IMR-90 (cell line): ENCODE data around the gene CUX1. TPM values are rescaled to one million over a fixed set of nuclear protein-coding genes. Genes with fewer than 3 reads are reported as not detected.

ENCODE experiments used
- ATAC-seq: fragments of 200-7000 bp; cut with Tn5 transposase; 2 replicates; pipeline ENCODE4 v1.9.1; 2020; ENCODE audit warnings: low read depth, mild to moderate bottlenecking, moderate library complexity
- BruUV-seq: library from RNA; stranded (reverse); fragments of 400-500 nt; replicated peaks from 2 replicates; lab custom pipeline; 2021; lab: Mats Ljungman, UMichigan
- CTCF ChIA-PET: fragments of 300-600 bp; formaldehyde crosslinking; extraction: SDS; loops from one replicate; lab custom pipeline; 2021; ENCODE audit warnings: antibody characterized with exemption; lab: Yijun Ruan, JAX
- POLR2A ChIA-PET: fragments of 300-600 bp; sonication (Branson Sonifier 250); formaldehyde crosslinking; loops from one replicate; lab custom pipeline; 2022; ENCODE audit warnings: antibody characterized with exemption; ENCODE audit not compliant: unreplicated experiment; lab: Charles Lee
- DNase-seq: peaks from one replicate; pipeline ENCODE4 v3.0.0; 2013
- H2AFZ ChIP-seq: replicated peaks from 2 replicates; pipeline ENCODE3; 2013; ENCODE audit warnings: low read length, mild to moderate bottlenecking; ENCODE audit not compliant: poor library complexity
- H2AK5ac ChIP-seq: 2 replicates; pipeline ENCODE4 v1.6.1; 2013; ENCODE audit warnings: low read depth, low read length, inconsistent platforms
- H2AK9ac ChIP-seq: replicated peaks from 2 replicates; pipeline ENCODE3; 2013; ENCODE audit warnings: mild to moderate bottlenecking, low read depth, low read length, moderate library complexity; ENCODE audit not compliant: poor library complexity
- H2BK120ac ChIP-seq: 2 replicates; pipeline ENCODE4 v1.6.1; 2013; ENCODE audit warnings: low read depth, low read length, inconsistent platforms
- H2BK15ac ChIP-seq: 3 replicates; pipeline ENCODE4 v1.6.1; 2013; ENCODE audit warnings: low read depth, low read length, inconsistent platforms
- H2BK20ac ChIP-seq: 2 replicates; pipeline ENCODE4 v1.6.1; 2013; ENCODE audit warnings: low read depth, mild to moderate bottlenecking, inconsistent platforms, low read length, moderate library complexity
- H2BK5ac ChIP-seq: 2 replicates; pipeline ENCODE4 v1.6.1; 2013; ENCODE audit warnings: mild to moderate bottlenecking, low read depth, low read length, inconsistent platforms; ENCODE audit not compliant: poor library complexity, severe bottlenecking
- H3K14ac ChIP-seq: replicated peaks from 2 replicates; pipeline ENCODE4 v1.6.1; 2013; ENCODE audit warnings: low read depth, low read length, inconsistent platforms
- H3K18ac ChIP-seq: 2 replicates; pipeline ENCODE4 v1.6.1; 2013; ENCODE audit warnings: low read depth, low read length, control low read depth
- H3K23ac ChIP-seq: 2 replicates; pipeline ENCODE4 v1.6.1; 2013; ENCODE audit warnings: low read depth, low read length, inconsistent platforms
- H3K27ac ChIP-seq: 2 replicates; pipeline ENCODE4 v1.5.1; 2013; ENCODE audit warnings: mild to moderate bottlenecking, control low read depth, low read length; ENCODE audit not compliant: insufficient read depth
- H3K27me3 ChIP-seq: 2 replicates; pipeline ENCODE4 v1.6.1; 2013; ENCODE audit warnings: low read length; ENCODE audit not compliant: control insufficient read depth, insufficient read depth
- H3K36me3 ChIP-seq: 2 replicates; pipeline ENCODE4 v1.6.1; 2013; ENCODE audit warnings: low read length, mixed read lengths; ENCODE audit not compliant: control insufficient read depth, insufficient read depth
- H3K4ac ChIP-seq: 2 replicates; pipeline ENCODE4 v1.6.1; 2013; ENCODE audit warnings: low read depth, low read length, inconsistent platforms
- H3K4me1 ChIP-seq: 2 replicates; pipeline ENCODE4 v1.6.1; 2013; ENCODE audit warnings: low read length, mixed read lengths; ENCODE audit not compliant: control insufficient read depth, insufficient read depth
- H3K4me2 ChIP-seq: 2 replicates; pipeline ENCODE4 v1.6.1; 2013; ENCODE audit warnings: low read depth, mild to moderate bottlenecking, control low read depth, low read length, moderate library complexity
- H3K4me3 ChIP-seq: 2 replicates; pipeline ENCODE4 v1.5.1; 2013; ENCODE audit warnings: low read depth, mild to moderate bottlenecking, control low read depth, low read length, moderate library complexity; ENCODE audit not compliant: insufficient read depth
- H3K56ac ChIP-seq: 2 replicates; pipeline ENCODE4 v1.6.1; 2013; ENCODE audit warnings: low read length, inconsistent platforms; ENCODE audit not compliant: insufficient read depth; ENCODE audit errors: extremely low read depth
- H3K79me1 ChIP-seq, 2 experiments: 2 replicates each; pipeline ENCODE4 v1.6.1; 2013; ENCODE audit warnings: low read length in 2 of 2, inconsistent platforms in 1 of 2, low read depth in 1 of 2
- H3K9ac ChIP-seq: 2 replicates; pipeline ENCODE4 v1.6.1; 2013; ENCODE audit warnings: low read depth, low read length, control low read depth
- H3K9me1 ChIP-seq: 2 replicates; pipeline ENCODE4 v1.6.1; 2013; ENCODE audit warnings: low read length, inconsistent platforms; ENCODE audit not compliant: insufficient read depth
- H3K9me3 ChIP-seq: 2 replicates; pipeline ENCODE4 v1.6.1; 2013; ENCODE audit warnings: low read length; ENCODE audit not compliant: control insufficient read depth, insufficient read depth
- H4K20me1 ChIP-seq: 2 replicates; pipeline ENCODE4 v1.6.1; 2013; ENCODE audit warnings: low read length, inconsistent platforms; ENCODE audit not compliant: insufficient read depth
- H4K5ac ChIP-seq: 2 replicates; pipeline ENCODE4 v1.6.1; 2013; ENCODE audit warnings: mild to moderate bottlenecking, low read depth, low read length, control low read depth
- H4K8ac ChIP-seq, 2 experiments: 2 replicates each; pipeline ENCODE4 v1.6.1; 2013; ENCODE audit warnings: low read depth in 2 of 2, low read length in 2 of 2, control low read depth in 1 of 2, inconsistent platforms in 1 of 2
- H4K91ac ChIP-seq: 2 replicates; pipeline ENCODE4 v1.6.1; 2013; ENCODE audit warnings: low read depth, low read length, inconsistent platforms; ENCODE audit not compliant: insufficient read depth
- BHLHE40 ChIP-seq: fragments of 150-350 bp; IDR thresholded peaks from 2 replicates; pipeline ENCODE4 v1.6.1; 2016; ENCODE audit warnings: mild to moderate bottlenecking, low read depth, low read length
- CEBPB ChIP-seq: IDR thresholded peaks from 2 replicates; pipeline ENCODE4 v1.6.1; 2012; ENCODE audit warnings: low read depth, low read length, improper control_type of control experiment
- CHD1 ChIP-seq: IDR thresholded peaks from 2 replicates; pipeline ENCODE4 v1.6.1; 2012; ENCODE audit warnings: low read depth, low read length, improper control_type of control experiment
- MAZ ChIP-seq: IDR thresholded peaks from 2 replicates; pipeline ENCODE4 v1.6.1; 2012; ENCODE audit warnings: low read depth, mild to moderate bottlenecking, low read length, improper control_type of control experiment, moderate library complexity, borderline replicate concordance
- MXI1 ChIP-seq: IDR thresholded peaks from 2 replicates; pipeline ENCODE4 v1.6.1; 2012; ENCODE audit warnings: low read depth, mild to moderate bottlenecking, low read length, moderate library complexity, borderline replicate concordance
- NFE2L2 ChIP-seq: fragments of 150-350 bp; IDR thresholded peaks from 2 replicates; pipeline ENCODE4 v1.6.1; 2016; ENCODE audit warnings: low read depth, mild to moderate bottlenecking, low read length
- SMC3 ChIP-seq: fragments of 150-350 bp; IDR thresholded peaks from 2 replicates; pipeline ENCODE4 v1.6.1; 2016; ENCODE audit warnings: low read depth, mild to moderate bottlenecking, antibody characterized with exemption, low read length, moderate library complexity
- WGBS, 2 experiments: methylation state at CpG; one replicate each; pipeline versions ENCODE4 v1.1.5 to v1.1.7; 2013; ENCODE audit warnings: missing lambda C conversion rate in 2 of 2; ENCODE audit not compliant: insufficient read length in 1 of 2; ENCODE audit errors: extremely low coverage in 2 of 2; 5-methylcytosine and 5-hydroxymethylcytosine counted together
- dilution Hi-C: fragments of 300-500 bp; cut with HindIII; formaldehyde crosslinking; loops from one replicate; pipeline ENCODE4 v1.14.3; 2018; ENCODE audit warnings: low sequenced_read_pairs; ENCODE audit not compliant: unreplicated experiment
- in situ Hi-C: fragments of 300-500 bp; cut with MboI; formaldehyde crosslinking; loops from 3 replicates; pipeline ENCODE4 v1.14.3; 2019; ENCODE audit warnings: low sequenced_read_pairs, inconsistent platforms, mixed read lengths
- intact Hi-C: fragments of 100-400 bp; cut with micrococcal nuclease; formaldehyde crosslinking; loops from 2 replicates; pipeline ENCODE4 v1.10.0; 2022
- polyA plus RNA-seq, 3 experiments: library from polyadenylated mRNA; depleted of rRNA; stranded (reverse); fragments of >200 nt; gene quantifications; 2 replicates each; pipeline ENCODE4 v1.2.3, GENCODE V29; 2012; ENCODE audit warnings: low replicate concordance in 1 of 3
- total RNA-seq: library from RNA; depleted of rRNA; stranded (reverse); fragments of >200 nt; gene quantifications from 2 replicates; pipeline ENCODE4 v1.2.3, GENCODE V29; 2012
- TF ChIP-seq, protein P1 (sequence below): fragments of 150-350 bp; IDR thresholded peaks from 2 replicates; pipeline ENCODE4 v1.6.1; 2017; ENCODE audit warnings: mild to moderate bottlenecking, antibody characterized with exemption, low read length, low read depth
- TF ChIP-seq, protein P2 (sequence below): fragments of 150-350 bp; IDR thresholded peaks from 2 replicates; pipeline ENCODE4 v1.6.1; 2016; ENCODE audit warnings: low read depth, mild to moderate bottlenecking, low read length, moderate library complexity, borderline replicate concordance

The CUX1 gene
- total and polyA plus RNA-seq, 2 of the 4 experiments (the other 2 are of a cell fraction): 19.7 to 46.4 TPM

DNA sequence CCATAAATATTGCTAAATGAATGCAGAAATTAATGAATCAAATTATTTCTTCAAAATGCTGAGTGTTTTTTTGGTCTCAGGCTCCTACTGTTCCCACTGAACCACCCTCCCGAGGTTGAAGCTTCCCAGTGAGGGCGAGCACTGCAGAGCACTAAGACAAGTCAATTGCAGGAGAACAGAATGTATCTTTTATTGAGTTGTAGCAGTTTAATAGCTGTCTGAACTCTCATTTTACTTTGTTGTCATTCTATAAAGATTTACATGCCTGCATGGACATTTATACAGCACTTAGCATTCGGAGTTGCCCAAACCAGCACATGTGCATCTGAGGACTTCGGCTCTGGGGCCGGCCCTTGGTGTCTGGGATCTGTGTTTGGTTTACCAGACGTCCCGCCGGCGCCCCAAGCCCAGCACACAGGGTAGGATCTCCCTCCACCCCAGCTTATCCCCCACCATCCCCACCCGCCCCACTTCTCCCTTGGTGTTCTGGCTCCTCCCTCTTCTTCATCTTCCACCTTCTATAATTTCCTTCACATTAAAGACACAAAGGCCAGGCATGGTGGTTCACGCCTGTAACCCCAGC lies 258.2 kb downstream of the CUX1 start:
- no peaks in the 10 kb centered on the region for H3K27me3 ChIP-seq
- TF ChIP-seq BHLHE40 (no peak), SMC3 (no peak), CEBPB (no peak), MXI1 (no peak), MAZ (no peak), NFE2L2 (no peak), CHD1 (no peak)
- TF ChIP-seq, protein P1, sequence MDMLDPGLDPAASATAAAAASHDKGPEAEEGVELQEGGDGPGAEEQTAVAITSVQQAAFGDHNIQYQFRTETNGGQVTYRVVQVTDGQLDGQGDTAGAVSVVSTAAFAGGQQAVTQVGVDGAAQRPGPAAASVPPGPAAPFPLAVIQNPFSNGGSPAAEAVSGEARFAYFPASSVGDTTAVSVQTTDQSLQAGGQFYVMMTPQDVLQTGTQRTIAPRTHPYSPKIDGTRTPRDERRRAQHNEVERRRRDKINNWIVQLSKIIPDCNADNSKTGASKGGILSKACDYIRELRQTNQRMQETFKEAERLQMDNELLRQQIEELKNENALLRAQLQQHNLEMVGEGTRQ: no peak
- TF ChIP-seq, protein P2, sequence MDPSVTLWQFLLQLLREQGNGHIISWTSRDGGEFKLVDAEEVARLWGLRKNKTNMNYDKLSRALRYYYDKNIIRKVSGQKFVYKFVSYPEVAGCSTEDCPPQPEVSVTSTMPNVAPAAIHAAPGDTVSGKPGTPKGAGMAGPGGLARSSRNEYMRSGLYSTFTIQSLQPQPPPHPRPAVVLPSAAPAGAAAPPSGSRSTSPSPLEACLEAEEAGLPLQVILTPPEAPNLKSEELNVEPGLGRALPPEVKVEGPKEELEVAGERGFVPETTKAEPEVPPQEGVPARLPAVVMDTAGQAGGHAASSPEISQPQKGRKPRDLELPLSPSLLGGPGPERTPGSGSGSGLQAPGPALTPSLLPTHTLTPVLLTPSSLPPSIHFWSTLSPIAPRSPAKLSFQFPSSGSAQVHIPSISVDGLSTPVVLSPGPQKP: no peak
- CTCF ChIA-PET: no interaction called here
- no peak overlapping the region for H4K8ac ChIP-seq
- H3K36me3 ChIP-seq: peaks cover 26% of the 10 kb centered on the region
- no peaks in the 10 kb centered on the region; the same call in 1 of the 2 replicates for H4K20me1 ChIP-seq
- H2BK20ac ChIP-seq: no peak overlapping the region
- no peak overlapping the region for H2AK5ac ChIP-seq
- H3K4me3 ChIP-seq: no peak overlapping the region
- no TSS peak for BruUV-seq
- H3K9ac ChIP-seq: no peak overlapping the region
- peaks cover 7% of the 10 kb centered on the region for H3K9me1 ChIP-seq
- H2BK5ac ChIP-seq: no peak overlapping the region
- in situ Hi-C loops (no loop called here), intact Hi-C loops (no loop called here), dilution Hi-C loops (no loop called here)
- no peak overlapping the region for H4K5ac ChIP-seq
- H3K9me3 ChIP-seq: peaks cover 9% of the 10 kb centered on the region
- 90% methylated on average over 2 of the region's 11 CpGs; no CpG with 5 or more reads in 1 of the 2 experiments for WGBS, 2 experiments
- POLR2A ChIA-PET: no interaction called here
- no peak overlapping the region for H3K27ac ChIP-seq
- ATAC-seq (no peak), DNase-seq (no peak)
- no peak overlapping the region for H2BK15ac ChIP-seq
- H3K4me2 ChIP-seq: no peak overlapping the region
- no peak overlapping the region for H4K91ac ChIP-seq
- no peak overlapping the region for H2AFZ ChIP-seq
- no peak overlapping the region for H3K14ac ChIP-seq
- H3K18ac ChIP-seq: no peak overlapping the region
- H2BK120ac ChIP-seq: no peak overlapping the region
- no peak overlapping the region for H3K23ac ChIP-seq
- peaks cover 19 to 20% of the 10 kb centered on the region in 2 experiments for H3K79me1 ChIP-seq
- no peak overlapping the region for H3K4ac ChIP-seq
- peaks cover 2% of the 10 kb centered on the region; the same call in 1 of the 2 replicates for H3K4me1 ChIP-seq
- no peak overlapping the region for H2AK9ac ChIP-seq
- no peak overlapping the region for H3K56ac ChIP-seq
